ENCODE data around the gene MIX23.

The MIX23 gene

DNA sequence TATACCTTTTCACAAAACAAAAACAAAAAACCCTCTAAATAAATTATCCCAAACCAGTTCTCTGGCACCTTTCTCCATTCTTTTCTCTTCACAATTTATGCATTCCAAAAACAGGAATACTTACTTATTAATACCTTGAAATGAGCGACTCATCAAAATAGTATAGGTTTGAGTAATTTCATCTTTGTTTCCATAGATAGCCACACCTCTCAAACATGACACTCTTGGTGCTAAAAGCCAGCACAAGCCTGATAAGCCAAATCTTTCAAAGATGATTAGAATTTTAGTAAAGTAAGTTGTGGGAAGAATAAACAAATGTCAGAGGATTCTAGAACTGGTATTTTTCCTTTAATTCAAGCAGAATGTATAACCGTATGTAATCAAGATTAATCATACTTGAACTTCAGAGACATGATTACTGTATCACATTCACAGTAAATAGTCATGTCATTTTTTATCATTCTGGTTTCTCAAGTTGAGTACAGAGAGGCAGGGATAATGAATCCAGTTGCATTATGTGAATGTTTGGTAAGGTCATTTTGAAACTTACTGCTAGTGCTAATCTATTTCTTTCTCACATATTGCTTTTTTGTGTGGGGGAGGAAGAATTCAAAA, 44.9 kb upstream of the MIX23 start:
- H3K4me3 ChIP-seq (ENCODE audit: low read depth, low read length) = no peak overlapping the region
- H3K27ac ChIP-seq (ENCODE audit: extremely low read depth, low read depth, low read length) = no peak overlapping the region
- ChIA-PET POLR2A (no interaction called here), CTCF (interaction anchor here (0.6 kb wide), 1 partner anchor 516 kb away, joined by 3 read pairs; no protein-coding TSS in a partner anchor)
- H3K36me3 ChIP-seq (ENCODE audit: control insufficient read depth in 2 of 2, insufficient read depth in 1 of 2, low read length in 2 of 2) = peaks cover 9 to 80% of the 10 kb centered on the region in 2 experiments
- H3K4me1 ChIP-seq (ENCODE audit: control insufficient read depth, insufficient read depth, low read length) = no peaks in the 10 kb centered on the region
- TF ChIP-seq ZNF202 (tag by site-specific recombination; IDR thresholded peaks at IDR 0.05; ENCODE audit: borderline replicate concordance) = no peak
- no peaks in the 10 kb centered on the region for H3K9me3 ChIP-seq (ENCODE audit: control insufficient read depth, insufficient read depth, low read depth, low read length)

DNA sequence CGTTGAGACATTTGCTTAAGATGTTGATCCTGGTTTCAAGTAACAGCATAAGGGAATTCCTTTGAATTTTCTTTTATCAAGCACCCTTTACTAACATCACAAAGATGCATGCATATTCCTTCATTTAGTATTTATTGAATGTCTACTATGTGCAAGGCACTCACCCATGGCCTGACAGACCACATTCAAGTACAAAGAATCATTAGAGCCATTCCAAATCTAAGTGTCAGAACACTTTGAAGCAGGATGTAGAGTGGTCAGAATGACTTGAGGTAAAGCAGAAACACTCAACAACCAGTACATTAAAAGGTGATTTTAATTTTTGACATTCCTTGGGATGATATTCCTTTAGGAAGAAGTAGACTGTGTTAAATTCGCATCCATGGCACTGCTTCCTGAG, 38.8 kb upstream of the MIX23 start:
- no peaks in the 10 kb centered on the region for H3K4me1 ChIP-seq (ENCODE audit: control insufficient read depth, insufficient read depth, low read length)
- no peak overlapping the region for H3K4me3 ChIP-seq (ENCODE audit: low read depth, low read length)
- TF ChIP-seq ZFHX2 (tag by site-specific recombination; conservative IDR thresholded peaks at IDR 0.05) (no peak), ZBTB7A (tag by site-specific recombination; IDR thresholded peaks at IDR 0.05; ENCODE audit: low read depth) (no peak), ZNF658 (tag by site-specific recombination; IDR thresholded peaks at IDR 0.05) (no peak), EGR2 (tag by site-specific recombination; IDR thresholded peaks at IDR 0.05; ENCODE audit: low read depth) (no peak), ZNF830 (tag by site-specific recombination; IDR thresholded peaks at IDR 0.05; ENCODE audit: low read depth) (no peak), SP2 (tag by site-specific recombination; IDR thresholded peaks at IDR 0.05) (no peak), ZNF114 (tag by site-specific recombination; IDR thresholded peaks at IDR 0.05) (no peak), ZBTB17 (tag by site-specific recombination; IDR thresholded peaks at IDR 0.05) (no peak), SCRT1 (tag by site-specific recombination; IDR thresholded peaks at IDR 0.05; ENCODE audit: borderline replicate concordance) (no peak), ZNF335 (tag by site-specific recombination; conservative IDR thresholded peaks at IDR 0.05) (no peak), ZNF600 (tag by site-specific recombination; IDR thresholded peaks at IDR 0.05) (no peak), BCL11B (tag by site-specific recombination; IDR thresholded peaks at IDR 0.05; ENCODE audit: low read depth) (no peak)
- TF ChIP-seq, protein P1, sequence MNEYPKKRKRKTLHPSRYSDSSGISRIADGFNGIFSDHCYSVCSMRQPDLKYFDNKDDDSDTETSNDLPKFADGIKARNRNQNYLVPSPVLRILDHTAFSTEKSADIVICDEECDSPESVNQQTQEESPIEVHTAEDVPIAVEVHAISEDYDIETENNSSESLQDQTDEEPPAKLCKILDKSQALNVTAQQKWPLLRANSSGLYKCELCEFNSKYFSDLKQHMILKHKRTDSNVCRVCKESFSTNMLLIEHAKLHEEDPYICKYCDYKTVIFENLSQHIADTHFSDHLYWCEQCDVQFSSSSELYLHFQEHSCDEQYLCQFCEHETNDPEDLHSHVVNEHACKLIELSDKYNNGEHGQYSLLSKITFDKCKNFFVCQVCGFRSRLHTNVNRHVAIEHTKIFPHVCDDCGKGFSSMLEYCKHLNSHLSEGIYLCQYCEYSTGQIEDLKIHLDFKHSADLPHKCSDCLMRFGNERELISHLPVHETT (tag by site-specific recombination; IDR thresholded peaks at IDR 0.05) = no peak
- TF ChIP-seq, protein P2, sequence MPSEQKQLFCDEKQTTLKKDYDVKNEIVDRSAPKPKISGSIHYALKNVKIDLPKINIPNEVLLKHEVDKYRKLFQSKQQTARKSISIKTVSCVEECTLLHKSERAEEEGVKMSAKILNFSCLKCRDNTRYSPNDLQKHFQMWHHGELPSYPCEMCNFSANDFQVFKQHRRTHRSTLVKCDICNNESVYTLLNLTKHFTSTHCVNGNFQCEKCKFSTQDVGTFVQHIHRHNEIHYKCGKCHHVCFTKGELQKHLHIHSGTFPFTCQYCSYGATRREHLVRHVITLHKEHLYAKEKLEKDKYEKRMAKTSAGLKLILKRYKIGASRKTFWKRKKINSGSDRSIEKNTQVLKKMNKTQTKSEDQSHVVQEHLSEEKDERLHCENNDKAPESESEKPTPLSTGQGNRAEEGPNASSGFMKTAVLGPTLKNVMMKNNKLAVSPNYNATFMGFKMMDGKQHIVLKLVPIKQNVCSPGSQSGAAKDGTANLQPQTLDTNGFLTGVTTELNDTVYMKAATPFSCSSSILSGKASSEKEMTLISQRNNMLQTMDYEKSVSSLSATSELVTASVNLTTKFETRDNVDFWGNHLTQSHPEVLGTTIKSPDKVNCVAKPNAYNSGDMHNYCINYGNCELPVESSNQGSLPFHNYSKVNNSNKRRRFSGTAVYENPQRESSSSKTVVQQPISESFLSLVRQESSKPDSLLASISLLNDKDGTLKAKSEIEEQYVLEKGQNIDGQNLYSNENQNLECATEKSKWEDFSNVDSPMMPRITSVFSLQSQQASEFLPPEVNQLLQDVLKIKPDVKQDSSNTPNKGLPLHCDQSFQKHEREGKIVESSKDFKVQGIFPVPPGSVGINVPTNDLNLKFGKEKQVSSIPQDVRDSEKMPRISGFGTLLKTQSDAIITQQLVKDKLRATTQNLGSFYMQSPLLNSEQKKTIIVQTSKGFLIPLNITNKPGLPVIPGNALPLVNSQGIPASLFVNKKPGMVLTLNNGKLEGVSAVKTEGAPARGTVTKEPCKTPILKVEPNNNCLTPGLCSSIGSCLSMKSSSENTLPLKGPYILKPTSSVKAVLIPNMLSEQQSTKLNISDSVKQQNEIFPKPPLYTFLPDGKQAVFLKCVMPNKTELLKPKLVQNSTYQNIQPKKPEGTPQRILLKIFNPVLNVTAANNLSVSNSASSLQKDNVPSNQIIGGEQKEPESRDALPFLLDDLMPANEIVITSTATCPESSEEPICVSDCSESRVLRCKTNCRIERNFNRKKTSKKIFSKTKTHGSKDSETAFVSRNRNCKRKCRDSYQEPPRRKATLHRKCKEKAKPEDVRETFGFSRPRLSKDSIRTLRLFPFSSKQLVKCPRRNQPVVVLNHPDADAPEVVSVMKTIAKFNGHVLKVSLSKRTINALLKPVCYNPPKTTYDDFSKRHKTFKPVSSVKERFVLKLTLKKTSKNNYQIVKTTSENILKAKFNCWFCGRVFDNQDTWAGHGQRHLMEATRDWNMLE (tag by site-specific recombination; conservative IDR thresholded peaks at IDR 0.05; ENCODE audit: low read depth) = no peak
- TF ChIP-seq, protein P3, sequence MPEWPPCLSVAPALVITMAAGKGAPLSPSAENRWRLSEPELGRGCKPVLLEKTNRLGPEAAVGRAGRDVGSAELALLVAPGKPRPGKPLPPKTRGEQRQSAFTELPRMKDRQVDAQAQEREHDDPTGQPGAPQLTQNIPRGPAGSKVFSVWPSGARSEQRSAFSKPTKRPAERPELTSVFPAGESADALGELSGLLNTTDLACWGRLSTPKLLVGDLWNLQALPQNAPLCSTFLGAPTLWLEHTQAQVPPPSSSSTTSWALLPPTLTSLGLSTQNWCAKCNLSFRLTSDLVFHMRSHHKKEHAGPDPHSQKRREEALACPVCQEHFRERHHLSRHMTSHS (tag by site-specific recombination; IDR thresholded peaks at IDR 0.05) = no peak
- TF ChIP-seq, protein P4, sequence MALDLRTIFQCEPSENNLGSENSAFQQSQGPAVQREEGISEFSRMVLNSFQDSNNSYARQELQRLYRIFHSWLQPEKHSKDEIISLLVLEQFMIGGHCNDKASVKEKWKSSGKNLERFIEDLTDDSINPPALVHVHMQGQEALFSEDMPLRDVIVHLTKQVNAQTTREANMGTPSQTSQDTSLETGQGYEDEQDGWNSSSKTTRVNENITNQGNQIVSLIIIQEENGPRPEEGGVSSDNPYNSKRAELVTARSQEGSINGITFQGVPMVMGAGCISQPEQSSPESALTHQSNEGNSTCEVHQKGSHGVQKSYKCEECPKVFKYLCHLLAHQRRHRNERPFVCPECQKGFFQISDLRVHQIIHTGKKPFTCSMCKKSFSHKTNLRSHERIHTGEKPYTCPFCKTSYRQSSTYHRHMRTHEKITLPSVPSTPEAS (tag by site-specific recombination; IDR thresholded peaks at IDR 0.05) = no peak
- TF ChIP-seq, protein P5, sequence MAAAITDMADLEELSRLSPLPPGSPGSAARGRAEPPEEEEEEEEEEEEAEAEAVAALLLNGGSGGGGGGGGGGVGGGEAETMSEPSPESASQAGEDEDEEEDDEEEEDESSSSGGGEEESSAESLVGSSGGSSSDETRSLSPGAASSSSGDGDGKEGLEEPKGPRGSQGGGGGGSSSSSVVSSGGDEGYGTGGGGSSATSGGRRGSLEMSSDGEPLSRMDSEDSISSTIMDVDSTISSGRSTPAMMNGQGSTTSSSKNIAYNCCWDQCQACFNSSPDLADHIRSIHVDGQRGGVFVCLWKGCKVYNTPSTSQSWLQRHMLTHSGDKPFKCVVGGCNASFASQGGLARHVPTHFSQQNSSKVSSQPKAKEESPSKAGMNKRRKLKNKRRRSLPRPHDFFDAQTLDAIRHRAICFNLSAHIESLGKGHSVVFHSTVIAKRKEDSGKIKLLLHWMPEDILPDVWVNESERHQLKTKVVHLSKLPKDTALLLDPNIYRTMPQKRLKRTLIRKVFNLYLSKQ (tag by site-specific recombination; IDR thresholded peaks at IDR 0.05; ENCODE audit: borderline replicate concordance) = no peak
- CTCF ChIA-PET = interaction anchor here (0.6 kb wide), 1 partner anchor 875 kb away, joined by 5 read pairs; no protein-coding TSS in a partner anchor
- no peak overlapping the region for H3K27ac ChIP-seq (ENCODE audit: extremely low read depth, low read depth, low read length)
- H3K9me3 ChIP-seq (ENCODE audit: control insufficient read depth, insufficient read depth, low read depth, low read length) = no peaks in the 10 kb centered on the region
- peaks cover 5 to 60% of the 10 kb centered on the region in 2 experiments for H3K36me3 ChIP-seq (ENCODE audit: control insufficient read depth in 2 of 2, insufficient read depth in 1 of 2, low read length in 2 of 2)
- POLR2A ChIA-PET = no interaction called here
